Measurements from ENCODE around the gene CLNK.

GRCh38 chr4:10606483-10607155 is 77.9 kb downstream of the CLNK start:
- TF ChIP-seq EZH2phosphoT487 (IDR thresholded peaks at IDR 0.05; ENCODE audit: borderline replicate concordance, low read depth, low read length) (no peak), CTCF (conservative IDR thresholded peaks at IDR 0.05; ENCODE audit: low read length) (no peak)

Measured in OCI-LY7 (cell line).